Measurements from ENCODE around the gene AKNA.

GRCh38 chr9:114357911-114358328 lies 29.9 kb downstream of the AKNA start:
- no peak for TF ChIP-seq CTCF (IDR thresholded peaks at IDR 0.05)
- no peak for TF ChIP-seq POLR2A (IDR thresholded peaks at IDR 0.05)
